Gastrocnemius medialis (tissue), 4 donors: ENCODE data around the gene HFE.

Source experiments
- POLR2A ChIP-seq, 2 donors: fragments of 450-650 bp; IDR thresholded peaks; one replicate each; pipeline ENCODE4 v1.6.1; 2017; ENCODE audit warnings: antibody characterized with exemption in 2 of 2, mild to moderate bottlenecking in 2 of 2, moderate library complexity in 2 of 2
- TF ChIP-seq, protein P1 (sequence below), 5 experiments: fragments of 450-650 bp in 3 of 5; fragments of 200-600 bp in 2 of 5; sonication (generic) in 2 of 5; IDR thresholded peaks in 4 of 5; conservative IDR thresholded peaks in 1 of 5; 1 replicate in 4 of 5; 2 replicates in 1 of 5; pipeline ENCODE4 v1.5.1; 2016 to 2019; ENCODE audit warnings: antibody characterized with exemption in 5 of 5, mild to moderate bottlenecking in 3 of 5, moderate library complexity in 3 of 5

DNA sequence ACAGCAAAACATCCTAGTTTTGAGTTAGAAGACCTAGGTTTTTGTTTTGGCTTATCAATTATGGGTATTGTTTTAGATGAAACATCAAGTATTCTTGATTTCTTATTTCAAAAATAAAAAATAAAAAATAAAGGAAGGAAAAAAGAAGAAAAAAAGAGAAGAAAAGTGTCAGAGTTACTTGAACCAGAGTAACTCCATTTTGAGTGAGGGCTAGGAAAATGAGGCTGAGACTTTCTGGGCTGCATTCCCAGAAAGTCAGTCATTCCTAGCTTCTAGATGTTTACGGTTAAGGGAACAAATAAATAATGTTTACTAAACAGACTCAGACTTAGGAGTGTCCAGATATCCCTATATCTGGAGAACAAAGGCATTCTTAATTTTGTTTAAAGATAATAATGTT, 45.3 kb upstream of the HFE start:
- TF ChIP-seq, protein P1, sequence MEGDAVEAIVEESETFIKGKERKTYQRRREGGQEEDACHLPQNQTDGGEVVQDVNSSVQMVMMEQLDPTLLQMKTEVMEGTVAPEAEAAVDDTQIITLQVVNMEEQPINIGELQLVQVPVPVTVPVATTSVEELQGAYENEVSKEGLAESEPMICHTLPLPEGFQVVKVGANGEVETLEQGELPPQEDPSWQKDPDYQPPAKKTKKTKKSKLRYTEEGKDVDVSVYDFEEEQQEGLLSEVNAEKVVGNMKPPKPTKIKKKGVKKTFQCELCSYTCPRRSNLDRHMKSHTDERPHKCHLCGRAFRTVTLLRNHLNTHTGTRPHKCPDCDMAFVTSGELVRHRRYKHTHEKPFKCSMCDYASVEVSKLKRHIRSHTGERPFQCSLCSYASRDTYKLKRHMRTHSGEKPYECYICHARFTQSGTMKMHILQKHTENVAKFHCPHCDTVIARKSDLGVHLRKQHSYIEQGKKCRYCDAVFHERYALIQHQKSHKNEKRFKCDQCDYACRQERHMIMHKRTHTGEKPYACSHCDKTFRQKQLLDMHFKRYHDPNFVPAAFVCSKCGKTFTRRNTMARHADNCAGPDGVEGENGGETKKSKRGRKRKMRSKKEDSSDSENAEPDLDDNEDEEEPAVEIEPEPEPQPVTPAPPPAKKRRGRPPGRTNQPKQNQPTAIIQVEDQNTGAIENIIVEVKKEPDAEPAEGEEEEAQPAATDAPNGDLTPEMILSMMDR (IDR thresholded peaks at IDR 0.05 in 4 of 5, conservative IDR thresholded peaks at IDR 0.05 in 1 of 5): no peak
- no peak for TF ChIP-seq POLR2A (IDR thresholded peaks at IDR 0.05)
